NCI-H345 treated with DMSO at 0.1 percent for 48 hours (cell line): Measurements from ENCODE around the gene ABHD15.
A peak's percentile ranks its signal among the peaks of the same experiment; 100 is the strongest.
"Not testable (repeated sequence)": the region's sequence is repeated elsewhere in the genome, so short reads cannot be mapped to it uniquely, and the experiment has no call there.

Source experiments
- DNase-seq: peaks from one replicate; lab custom pipeline; 2025; ENCODE audit not compliant: unreplicated experiment; lab: John Stamatoyannopoulos, UW

The ABHD15 gene

DNA sequence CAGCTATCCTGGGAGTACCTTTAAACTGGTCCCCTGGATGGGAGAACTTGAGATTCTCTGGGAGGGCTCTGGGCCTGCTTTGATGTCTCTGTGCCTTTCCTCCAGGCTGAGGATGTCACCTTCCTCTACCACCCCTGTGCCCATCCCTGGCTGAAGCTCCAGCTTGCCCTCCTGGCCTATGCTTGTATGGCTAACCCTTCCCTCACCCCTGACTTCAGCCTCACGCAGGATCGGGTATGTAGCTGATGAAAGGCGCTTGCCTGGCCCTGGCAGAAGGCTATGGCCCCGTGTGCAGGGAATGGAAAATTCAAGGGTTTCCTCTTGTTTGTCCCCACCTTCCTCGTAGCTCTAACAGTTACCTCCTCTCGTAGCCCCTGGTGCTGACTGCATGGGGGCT, 4.6 kb upstream of the ABHD15 start:
- DNase-seq, result no peak

DNA sequence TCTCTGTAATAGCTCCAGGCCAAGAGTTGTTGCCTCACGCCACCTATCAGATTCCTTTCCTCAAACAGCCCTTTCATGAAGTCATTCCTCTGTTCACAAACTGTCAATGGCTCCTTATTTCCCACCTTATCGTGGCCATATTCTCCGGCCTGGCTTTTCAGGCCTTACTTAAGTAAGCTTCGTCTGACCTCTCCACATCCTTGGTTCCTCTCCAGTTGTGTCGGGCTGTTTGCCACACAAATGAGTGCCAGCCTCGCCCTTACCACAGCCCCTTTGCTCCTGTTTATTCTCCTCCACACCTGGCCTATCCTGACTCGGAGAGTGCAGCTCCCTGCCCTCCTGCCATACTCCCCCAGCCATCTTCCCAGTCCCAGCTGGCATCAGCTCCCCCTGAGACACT, 3.7 kb upstream of the ABHD15 start:
- no peak for DNase-seq

DNA sequence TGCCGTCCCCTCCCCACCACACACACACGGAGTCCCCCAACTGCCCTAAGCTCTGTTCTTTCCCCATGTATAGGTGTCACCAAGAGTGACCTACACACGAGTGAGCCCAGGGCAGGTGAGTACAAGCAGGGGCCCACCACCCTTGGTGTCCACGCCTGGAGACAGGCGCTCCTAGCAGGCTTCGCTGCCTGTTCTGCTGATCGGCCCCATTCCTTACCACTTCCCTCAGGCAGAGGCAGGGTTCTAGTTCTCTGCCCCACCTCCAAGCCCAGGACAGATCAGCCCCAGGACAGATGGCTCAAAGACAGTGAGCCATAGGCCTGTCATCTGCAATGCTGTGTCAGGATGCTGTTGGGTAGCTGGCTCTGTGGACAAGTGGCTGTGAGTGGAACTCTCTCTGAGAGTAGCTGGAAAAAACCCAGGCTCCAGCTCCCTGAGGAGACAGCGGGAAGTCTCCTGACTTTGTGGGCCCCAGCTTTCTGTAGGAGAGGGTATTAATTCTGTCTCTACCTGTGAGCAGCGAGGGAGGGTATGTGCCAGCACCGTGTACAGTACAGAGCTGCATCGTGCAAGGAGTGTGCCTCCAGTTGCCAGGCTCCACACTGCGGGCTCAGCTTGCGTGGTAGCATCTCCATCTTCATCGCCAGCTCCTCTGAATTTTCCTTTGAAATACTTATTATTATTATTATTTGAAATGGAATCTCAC, 2.6 kb upstream of the ABHD15 start:
- no peak for DNase-seq

DNA sequence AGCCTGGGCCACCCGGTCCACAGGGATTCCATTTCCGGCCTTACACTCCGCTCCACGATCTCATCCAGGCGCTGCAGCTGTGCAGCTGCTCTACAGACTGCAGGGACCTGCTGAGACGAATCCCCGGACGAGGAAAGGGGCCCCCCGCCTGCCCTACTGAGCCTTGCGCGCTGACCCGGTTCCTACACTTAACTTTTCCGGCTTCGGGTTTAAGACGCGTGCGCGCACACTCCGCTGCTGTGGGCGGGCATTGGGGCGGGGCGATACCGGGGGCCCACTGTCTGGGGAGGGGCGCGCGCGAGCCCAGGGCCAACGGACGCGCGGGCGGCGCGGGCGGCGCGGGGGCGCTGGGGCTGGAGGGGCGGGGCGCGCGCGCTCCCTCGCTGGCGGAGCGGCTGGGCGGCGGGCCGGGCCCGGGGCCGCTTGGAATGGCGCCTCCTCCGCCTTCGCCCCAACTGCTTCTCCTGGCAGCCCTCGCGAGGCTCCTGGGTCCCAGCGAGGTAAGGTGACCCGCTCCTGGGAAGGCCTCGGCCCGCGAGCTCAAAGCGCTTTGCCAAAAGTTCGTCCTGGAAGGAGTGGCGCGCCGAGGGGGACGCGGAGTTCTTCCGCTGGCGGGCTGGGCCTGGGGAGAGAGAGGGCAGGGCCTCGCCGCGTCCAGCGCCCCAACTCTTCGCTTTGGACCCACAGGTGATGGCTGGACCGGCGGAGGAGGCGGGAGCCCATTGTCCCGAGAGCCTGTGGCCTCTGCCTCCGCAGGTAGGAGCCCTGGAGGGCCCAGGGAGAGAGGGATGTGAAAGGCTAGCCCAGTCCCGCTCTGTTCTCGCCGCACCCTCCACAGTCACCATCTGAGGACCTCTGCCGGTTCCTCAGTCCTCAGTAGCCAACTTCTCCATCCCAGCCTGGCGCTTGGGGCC, 1.8 kb upstream of the ABHD15 start, which contains the start of gene TP53I13:
TSS of gene TP53I13 (plus strand) at position 371 of the 914 bp plus-strand sequence. CDS start at position 429, 58 bp downstream.
- DNase-seq, result peak; percentile 33

DNA sequence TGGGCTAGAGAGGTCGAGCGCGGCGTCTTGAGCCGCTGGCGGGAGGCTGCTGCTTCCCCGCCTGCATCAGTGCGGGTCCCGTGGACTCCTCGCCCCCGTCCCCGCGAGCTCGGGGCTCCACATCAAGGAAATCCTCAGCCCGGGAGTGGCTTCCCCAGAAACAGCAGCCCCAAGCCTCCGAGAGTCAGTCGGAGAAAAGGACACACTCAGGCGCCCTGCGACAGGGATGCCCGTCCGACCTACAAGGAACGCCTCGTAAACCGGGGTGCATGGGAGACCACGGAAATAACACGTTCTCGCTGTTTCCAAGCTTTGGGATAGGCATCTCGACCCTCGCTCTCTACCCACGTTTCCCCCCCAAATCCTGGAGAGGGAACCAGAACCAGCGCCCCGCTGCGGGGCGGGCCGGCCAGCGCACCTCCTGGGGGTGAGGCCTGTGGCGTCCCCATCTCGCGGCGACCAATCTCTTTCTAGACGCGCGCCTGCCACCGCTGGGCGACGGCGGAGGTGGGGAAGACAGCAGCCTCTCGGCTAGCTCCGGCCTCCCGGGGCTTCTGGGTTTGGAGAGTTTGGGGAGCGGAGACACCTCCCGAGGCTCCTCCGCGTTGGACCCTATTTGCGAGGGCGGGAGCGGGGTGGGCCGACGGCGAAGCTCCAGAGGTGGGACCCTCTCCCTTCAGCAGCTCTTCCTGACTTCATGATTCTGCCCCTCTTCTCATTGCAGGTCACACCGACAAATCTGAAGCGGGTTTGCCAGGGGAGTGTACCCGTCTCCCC, 905 bp upstream of the ABHD15 start:
- DNase-seq, result no peak

DNA sequence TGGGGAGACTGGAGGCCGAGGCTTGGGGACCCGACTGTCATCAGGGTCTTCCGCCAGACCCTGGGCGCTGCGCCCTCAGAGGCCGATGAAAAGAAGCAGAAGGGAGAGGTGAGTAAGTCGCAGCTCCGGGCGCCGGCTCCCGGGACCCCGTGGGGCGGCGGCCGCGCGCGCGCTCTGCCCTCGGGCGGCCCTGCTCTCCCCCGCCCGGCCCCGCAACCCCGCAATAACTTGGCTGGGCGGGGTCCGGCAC, 392 bp upstream of the ABHD15 start:
- no peak for DNase-seq

DNA sequence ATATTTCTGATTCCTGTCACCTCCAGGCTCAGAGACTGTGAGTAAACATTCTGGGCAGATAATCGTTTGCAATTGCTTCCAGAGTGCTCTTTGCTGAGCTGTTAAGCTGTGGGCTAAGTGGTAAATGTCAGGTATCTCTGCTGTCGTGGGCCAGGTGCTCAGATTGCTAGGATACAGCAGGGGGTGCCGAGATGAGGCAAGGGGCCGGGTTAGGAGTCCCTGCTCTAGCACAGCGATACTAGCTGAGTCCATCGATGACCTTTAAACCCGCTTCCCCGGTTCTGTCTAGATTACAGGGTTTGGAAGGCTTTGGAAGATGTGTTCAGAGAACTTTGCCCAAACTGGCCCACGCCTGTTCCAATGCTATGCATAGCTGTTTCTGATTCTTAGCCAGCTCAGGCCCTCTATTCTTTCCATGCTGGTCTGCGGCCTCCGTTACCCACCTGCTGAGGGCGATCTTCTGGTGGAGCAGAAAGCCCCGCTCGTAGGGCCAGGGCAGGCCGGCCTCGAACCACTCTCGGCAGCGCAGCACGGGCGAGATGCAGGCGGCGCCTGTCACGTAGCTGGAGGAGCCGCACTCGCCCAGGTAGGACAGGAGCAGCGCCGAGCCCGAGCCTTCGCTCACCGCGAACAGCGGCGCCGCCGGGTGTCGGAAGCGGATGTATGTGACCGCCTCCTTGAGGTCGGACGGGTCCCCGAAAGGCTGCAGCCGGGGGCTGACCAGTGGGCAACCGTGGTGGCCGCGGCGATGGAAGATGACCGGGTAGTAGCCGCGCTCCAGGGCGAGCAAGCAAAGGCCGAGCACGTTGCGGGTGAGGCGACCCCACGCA, 979 bp downstream of the ABHD15 start:
- DNase-seq, result peak; percentile 53

DNA sequence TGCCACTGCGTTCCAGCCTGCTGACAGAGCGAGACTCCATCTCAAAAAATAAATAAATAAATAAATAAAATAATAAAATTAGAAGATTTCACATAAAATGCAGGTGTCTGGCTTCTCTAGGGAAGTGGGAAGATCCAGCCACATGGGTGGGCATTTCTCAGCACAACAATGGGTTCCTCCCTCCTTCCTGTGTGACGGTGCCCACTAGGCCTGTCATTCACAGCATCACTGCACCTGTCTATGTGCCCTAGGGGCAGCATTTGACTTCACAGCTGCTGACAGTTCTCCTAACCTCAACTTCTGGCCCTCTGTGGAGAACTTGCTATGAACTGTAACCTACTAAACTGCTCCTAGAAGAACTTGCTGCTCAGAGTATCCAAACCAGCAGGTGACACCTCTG, 3.0 kb downstream of the ABHD15 start:
- no peak for DNase-seq

DNA sequence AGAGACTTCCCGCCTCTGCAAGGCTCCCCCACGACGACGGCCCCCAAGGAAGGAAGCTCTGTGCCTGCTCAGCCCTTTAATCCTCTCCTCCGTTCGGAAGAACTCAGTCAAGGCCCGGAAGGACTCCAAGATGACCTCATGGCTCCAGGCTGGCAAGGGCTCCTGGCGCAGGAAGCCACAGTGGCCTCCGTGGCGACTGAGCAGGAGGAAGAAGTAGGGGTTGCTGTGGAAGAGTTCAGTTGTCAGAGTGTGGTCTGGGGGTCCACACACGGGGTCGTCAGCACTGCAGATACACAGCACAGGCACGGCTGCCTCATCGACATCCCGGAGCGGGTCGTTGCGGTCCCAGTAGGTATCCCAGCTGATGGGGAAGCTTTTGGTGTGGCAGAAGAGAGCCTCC, 4.2 kb downstream of the ABHD15 start:
- DNase-seq, result no peak

DNA sequence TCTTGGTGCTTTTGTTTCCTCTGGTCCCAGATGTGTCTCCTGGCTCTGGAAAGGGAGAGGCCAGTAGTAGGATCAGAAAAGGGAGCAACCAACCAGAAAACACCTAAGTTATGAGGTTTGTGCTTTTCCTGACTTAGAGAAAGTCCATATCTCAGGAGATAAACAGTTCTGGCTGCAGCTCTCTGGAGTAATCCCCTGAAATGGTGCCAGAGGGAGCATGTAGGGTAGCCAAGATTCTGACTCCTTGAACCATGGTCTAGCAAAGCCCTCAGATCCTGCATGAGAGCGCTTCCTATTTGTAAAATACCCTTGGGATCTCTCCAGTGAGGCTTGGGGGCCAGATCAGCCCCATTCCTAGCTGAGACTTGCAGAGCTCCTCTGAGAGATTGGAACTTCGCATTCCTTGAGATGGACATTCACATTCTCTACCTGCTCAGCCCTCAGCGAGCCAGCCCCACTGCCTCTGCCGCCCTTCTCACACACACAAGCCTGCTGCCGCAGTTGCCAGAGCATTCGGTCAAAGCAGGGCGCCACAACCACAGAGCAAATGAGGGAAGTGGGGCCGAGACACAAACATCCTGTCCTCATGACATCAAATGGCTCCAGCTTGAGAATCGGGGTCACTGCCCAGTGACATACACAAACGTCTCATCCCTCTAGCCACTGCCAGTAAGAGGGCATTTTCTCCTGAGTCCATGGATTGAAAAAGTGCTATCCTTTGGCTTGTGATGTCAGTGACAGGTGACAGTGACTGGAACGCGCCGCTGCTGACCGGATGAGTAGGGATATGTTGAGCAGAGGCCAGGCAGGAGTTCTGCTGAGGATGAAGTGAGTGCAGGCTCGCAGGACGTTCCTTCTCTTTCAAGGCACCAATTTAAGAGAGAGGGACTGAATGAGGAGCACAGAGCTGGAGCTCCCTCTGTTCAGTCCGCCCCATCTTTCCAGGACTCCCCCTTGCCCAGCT, 5.0 kb downstream of the ABHD15 start:
- DNase-seq, result no peak

DNA sequence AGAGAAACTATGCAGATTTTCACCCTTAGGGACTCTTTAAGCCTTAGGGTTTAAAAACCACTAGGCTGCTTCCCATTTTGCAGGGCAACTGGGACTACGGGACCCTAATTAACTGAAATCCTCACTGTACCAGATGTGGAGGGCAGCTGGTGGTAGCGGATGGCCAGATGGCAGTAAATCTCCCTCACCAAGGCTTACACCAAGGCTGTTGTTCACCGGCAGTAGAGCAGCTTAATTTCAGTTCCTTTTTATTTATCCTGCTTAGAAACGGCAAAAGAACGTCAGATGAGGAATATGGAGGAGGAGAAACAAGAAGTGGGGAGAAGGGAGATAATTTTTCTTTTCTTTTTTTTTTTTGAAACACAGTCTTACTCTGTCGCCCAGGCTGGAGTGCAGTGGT, 6.5 kb downstream of the ABHD15 start:
- no peak for DNase-seq

DNA sequence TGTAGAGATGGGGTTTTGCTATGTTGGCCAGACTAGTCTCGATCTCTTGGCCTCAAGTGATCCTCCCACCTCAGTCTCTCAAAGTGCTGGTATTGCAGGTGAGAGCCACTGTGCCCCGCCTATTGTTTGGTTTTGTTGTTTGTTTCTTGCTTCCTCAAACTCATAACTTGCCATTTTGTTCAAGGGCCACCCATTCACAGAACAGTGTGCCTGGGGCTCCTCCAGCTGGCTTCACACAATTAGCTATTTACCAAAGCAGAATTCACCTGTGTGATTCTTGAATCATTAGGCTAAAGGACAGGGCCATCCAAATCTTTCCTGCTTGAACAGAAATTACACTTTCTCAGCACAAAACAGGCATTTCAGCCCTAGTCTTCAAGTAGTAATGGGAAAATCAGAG, 7.2 kb downstream of the ABHD15 start:
- no peak for DNase-seq

DNA sequence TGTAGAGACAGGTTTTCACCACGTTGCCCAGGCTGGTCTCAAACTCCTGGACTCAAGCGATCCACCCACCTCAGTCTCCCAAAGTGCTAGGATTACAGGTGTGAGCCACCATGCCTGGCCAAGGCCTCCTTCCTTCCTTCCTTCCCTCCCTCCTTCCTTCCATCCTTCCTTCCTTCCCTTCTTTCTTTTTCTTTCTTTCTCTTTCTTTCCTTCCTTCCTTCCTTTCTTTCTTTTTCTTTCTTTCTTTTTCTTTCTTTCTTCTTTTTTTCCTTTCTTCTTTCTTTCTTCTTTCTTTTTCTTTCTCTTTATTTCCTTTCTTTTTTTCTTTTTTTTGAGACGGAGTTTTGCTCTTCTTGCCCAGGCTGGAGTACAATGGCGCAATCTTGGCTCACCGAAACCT, 8.7 kb downstream of the ABHD15 start:
- not testable (repeated sequence) for DNase-seq

DNA sequence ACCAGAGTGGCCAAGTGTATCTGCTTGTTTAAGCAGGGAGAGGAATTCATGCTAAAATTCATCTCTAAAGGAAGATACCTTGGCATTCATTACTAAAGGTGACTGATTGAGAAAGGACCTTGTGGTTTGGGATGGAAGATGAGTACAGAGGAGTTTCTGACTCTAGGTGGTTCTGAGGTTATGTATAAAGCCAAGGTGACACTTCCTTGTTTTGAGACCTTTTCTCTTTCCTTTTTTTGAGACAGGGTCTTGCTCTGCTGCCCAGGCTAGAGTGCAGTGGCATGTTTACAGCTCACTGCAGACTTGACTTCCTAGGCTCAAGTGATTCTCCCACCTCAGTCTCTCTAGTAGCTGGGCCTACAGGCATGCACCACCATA, 9.1 kb downstream of the ABHD15 start:
- no peak for DNase-seq

DNA sequence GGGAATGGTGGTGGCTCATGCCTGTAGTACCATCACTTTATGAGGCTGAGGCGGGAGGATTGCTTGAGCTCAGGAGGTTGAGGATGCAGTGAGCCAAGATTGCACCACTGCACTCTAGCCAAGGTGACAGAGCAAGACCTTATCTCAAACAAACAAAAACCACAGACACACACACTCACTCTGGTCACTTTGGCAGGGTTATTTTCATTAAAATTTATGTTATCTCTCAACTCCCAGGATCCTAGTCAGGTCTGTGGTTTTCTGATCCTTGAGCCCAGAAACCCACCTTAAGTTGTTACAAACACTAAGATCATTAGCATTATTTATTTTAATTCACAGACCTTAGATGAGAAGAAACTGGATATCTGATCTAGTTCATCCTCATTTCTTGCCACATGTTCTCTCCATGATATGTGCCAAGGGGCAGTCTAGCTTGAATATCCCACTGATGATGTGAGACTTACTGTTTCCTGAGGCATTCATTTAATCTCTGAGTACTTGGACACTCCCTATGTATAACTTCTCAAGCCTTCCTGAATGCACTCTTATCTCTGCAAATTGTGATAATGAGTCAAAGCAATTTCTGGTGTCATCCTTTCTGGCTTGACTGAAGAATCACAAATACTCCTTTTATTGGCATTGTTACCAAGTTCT, 9.6 kb downstream of the ABHD15 start:
- no peak for DNase-seq

DNA sequence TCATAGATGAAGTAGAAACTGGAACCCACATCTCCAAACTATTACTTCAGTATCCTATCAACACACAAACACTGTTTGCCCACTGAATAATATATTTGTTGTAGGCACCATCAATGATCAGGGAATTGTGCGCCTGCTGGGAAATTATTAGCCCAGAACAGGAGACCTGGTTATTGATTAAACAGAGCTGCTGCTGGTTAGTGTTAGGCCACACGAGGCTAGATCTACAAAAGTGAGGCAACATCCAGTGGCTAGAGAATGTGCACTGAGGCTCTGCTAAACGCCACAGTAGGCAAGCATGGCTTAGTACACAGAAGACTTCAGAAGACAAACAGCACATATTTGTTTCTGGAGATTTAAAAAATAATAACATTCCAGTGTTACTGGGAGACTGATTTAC, 11.0 kb downstream of the ABHD15 start:
- no peak for DNase-seq

DNA sequence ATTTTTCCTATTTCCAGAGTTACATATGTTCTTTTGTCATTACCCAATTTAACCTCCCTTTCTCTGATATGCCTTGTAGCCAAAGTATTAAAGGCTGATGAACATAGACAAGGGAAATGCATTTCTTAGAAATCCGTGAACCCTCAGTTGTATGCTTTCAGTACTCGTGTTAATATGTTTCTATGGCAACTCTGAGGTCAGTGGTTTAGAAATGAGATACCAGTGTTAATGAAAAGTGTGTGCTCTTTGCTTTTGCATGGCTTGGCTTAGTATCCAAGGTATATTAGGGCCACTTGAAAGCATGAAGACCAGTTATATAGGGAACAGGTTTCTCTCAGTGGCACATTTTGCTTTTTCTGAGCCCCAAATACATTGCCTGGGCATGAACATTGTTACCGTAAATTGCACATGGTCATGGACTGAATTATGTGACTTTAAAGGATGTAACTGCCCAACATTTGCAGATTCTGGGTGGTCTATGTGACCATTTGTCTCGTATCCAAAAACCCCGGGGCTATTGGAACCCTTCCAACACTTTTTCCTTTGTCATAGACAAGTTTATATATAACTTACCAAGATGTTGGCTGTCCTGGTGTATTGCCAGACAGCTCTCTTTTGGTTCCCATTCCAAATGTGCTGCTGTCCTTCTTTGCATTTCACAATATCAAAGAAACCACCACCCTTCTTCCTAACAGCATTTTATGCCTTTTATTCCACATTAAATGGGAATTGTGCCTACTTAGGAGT, 17.5 kb downstream of the ABHD15 start:
- DNase-seq, result no peak

DNA sequence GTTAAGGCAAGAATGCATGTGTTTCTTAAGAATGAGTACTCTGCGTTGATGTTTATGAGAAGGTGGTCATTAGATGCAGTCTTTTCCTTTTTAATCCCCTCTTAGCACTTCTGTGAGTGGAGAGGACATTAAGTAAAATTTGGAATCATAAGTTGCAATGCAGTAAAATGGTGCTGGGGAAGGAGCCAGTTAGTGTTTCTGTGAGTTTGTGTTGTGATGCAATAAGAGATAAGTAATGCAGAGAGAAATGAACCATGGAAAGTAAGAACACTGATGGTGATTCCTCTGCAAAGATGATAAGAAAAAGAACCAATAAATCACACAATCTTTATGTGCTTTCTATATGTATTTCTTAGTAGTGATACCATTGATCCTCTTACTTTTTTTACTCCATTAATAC, 20.0 kb downstream of the ABHD15 start:
- DNase-seq, result no peak

DNA sequence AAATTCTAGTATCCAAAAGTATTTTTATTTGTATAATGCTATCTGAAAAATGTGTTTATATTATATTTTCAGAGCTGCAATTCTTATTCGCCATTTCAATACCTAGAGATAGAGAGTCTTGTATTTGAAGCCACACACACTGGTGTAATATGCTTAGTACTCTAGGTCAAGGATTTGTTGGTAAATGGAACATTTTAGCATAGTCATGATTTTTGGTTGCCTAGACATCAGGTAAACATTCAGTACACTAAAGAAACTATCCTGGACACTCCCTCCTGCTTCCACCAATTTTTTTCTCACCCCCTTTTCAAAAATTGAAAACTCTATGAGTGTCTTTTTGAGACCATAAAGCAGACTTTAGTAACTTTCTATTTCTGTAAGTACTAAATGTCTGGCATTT, 20.8 kb downstream of the ABHD15 start:
- DNase-seq, result no peak
